ENCODE results near the gene NALCN. TPM values are rescaled to one million over a fixed set of nuclear protein-coding genes. Genes with fewer than 3 reads are reported as not detected.

Gene NALCN
- total and polyA plus RNA-seq, 7 donors, result 0.04 to 0.49 (median 0.21) TPM; not detected in 1

- Histone ChIP-seq H3K4me3 (no peak overlapping the region), H3K27ac (no peak overlapping the region), H3K9me3 (no peaks in the 10 kb centered on the region), H3K4me1 (no peaks in the 10 kb centered on the region), H3K36me3 (ENCODE audit: insufficient read depth in 1 of 2, low read depth in 1 of 2) (no peaks in the 10 kb centered on the region), H3K27me3 (ENCODE audit: insufficient read depth in 3 of 3, low read length in 2 of 3) (peaks cover 0 to 18% (median 2%) of the 10 kb centered on the region in 3 donors)
- intact Hi-C loops (cut with DNase I), result no loop called here
- WGBS, 3 donors, result 78 to 94% (median 86%) methylated on average over 1 of the region's 1 CpG
- ATAC-seq (no peak), DNase-seq (no peak)
- TF ChIP-seq, protein P1, sequence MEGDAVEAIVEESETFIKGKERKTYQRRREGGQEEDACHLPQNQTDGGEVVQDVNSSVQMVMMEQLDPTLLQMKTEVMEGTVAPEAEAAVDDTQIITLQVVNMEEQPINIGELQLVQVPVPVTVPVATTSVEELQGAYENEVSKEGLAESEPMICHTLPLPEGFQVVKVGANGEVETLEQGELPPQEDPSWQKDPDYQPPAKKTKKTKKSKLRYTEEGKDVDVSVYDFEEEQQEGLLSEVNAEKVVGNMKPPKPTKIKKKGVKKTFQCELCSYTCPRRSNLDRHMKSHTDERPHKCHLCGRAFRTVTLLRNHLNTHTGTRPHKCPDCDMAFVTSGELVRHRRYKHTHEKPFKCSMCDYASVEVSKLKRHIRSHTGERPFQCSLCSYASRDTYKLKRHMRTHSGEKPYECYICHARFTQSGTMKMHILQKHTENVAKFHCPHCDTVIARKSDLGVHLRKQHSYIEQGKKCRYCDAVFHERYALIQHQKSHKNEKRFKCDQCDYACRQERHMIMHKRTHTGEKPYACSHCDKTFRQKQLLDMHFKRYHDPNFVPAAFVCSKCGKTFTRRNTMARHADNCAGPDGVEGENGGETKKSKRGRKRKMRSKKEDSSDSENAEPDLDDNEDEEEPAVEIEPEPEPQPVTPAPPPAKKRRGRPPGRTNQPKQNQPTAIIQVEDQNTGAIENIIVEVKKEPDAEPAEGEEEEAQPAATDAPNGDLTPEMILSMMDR (IDR thresholded peaks at IDR 0.05), result no peak
Measured at GRCh38 chr13:101412076-101412475, 4.2 kb downstream of the NALCN start.

- Histone ChIP-seq H3K9me3 (no peaks in the 10 kb centered on the region), H3K27ac (no peak overlapping the region), H3K4me1 (no peaks in the 10 kb centered on the region), H3K36me3 (ENCODE audit: insufficient read depth in 1 of 2, low read depth in 1 of 2) (no peaks in the 10 kb centered on the region), H3K27me3 (ENCODE audit: insufficient read depth in 3 of 3, low read length in 2 of 3) (no peaks in the 10 kb centered on the region), H3K4me3 (no peak overlapping the region)
- DNase-seq, result no peak
- 75 to 78% (median 78%) methylated on average over 6 of the region's 6 CpGs for WGBS, 3 donors
- intact Hi-C loops (cut with DNase I), result no loop called here
- TF ChIP-seq, protein P1 (IDR thresholded peaks at IDR 0.05), result no peak
- no peak for ATAC-seq
Measured at GRCh38 chr13:101408992-101409656, 7.2 kb downstream of the NALCN start.

DNA sequence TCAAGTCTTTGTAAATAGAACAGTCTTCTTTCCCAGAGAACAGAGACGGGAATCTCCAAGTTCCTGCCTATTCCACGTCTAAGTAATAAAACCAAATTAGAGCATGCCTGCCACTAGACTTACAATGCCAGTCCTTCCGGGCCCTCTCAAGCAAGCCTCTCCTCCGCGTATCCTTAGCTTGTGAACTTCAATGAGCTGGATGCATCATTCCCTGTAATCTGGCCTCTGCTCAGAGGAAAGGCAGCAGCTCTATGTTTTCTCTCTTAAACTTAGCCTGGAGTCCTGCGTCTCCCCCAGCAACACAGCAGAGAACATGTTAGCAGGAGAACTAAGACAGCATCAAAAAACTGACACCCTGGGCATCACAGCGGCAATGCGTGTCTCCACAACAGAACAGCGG lies 8.2 kb downstream of the NALCN start:
- H3K4me3 ChIP-seq, result no peak overlapping the region
- no peaks in the 10 kb centered on the region for H3K9me3 ChIP-seq
- TF ChIP-seq, protein P1 (IDR thresholded peaks at IDR 0.05), result no peak
- H3K27me3 ChIP-seq (ENCODE audit: insufficient read depth in 3 of 3, low read length in 2 of 3), result no peaks in the 10 kb centered on the region
- H3K27ac ChIP-seq, result no peak overlapping the region
- ATAC-seq (no peak), DNase-seq (no peak)
- no peaks in the 10 kb centered on the region for H3K4me1 ChIP-seq
- intact Hi-C loops (cut with DNase I), result no loop called here
- 56 to 62% (median 61%) methylated on average over 9 of the region's 9 CpGs for WGBS, 3 donors
- H3K36me3 ChIP-seq (ENCODE audit: insufficient read depth in 1 of 2, low read depth in 1 of 2), result no peaks in the 10 kb centered on the region

GRCh38 chr13:101406791-101407190 lies 9.5 kb downstream of the NALCN start:
- WGBS, 3 donors, result 79 to 89% (median 81%) methylated on average over 1 of the region's 1 CpG
- intact Hi-C loops (cut with DNase I), result no loop called here
- Histone ChIP-seq H3K27ac (no peak overlapping the region), H3K4me1 (no peaks in the 10 kb centered on the region), H3K9me3 (no peaks in the 10 kb centered on the region), H3K27me3 (ENCODE audit: insufficient read depth in 3 of 3, low read length in 2 of 3) (no peaks in the 10 kb centered on the region), H3K36me3 (ENCODE audit: insufficient read depth in 1 of 2, low read depth in 1 of 2) (no peaks in the 10 kb centered on the region), H3K4me3 (no peak overlapping the region)
- TF ChIP-seq, protein P1 (IDR thresholded peaks at IDR 0.05), result no peak
- ATAC-seq (no peak), DNase-seq (no peak)

- H3K4me3 ChIP-seq, result no peak overlapping the region
- TF ChIP-seq, protein P1 (IDR thresholded peaks at IDR 0.05), result no peak
- DNase-seq (no peak), ATAC-seq (no peak)
- no peaks in the 10 kb centered on the region for H3K27me3 ChIP-seq (ENCODE audit: insufficient read depth in 3 of 3, low read length in 2 of 3)
- no peak overlapping the region for H3K27ac ChIP-seq
- whole genome bisulfite sequencing, 3 donors, result 89 to 97% (median 94%) methylated on average over 1 of the region's 1 CpG
- no peaks in the 10 kb centered on the region for H3K4me1 ChIP-seq
- H3K9me3 ChIP-seq, result no peaks in the 10 kb centered on the region
- intact Hi-C loops (cut with DNase I), result no loop called here
- H3K36me3 ChIP-seq (ENCODE audit: insufficient read depth in 1 of 2, low read depth in 1 of 2), result no peaks in the 10 kb centered on the region
Measured at GRCh38 chr13:101401196-101401595, 15.1 kb downstream of the NALCN start.
